GM19463 (cell line): ENCODE measurements around the gene ZMYM2.
"Not testable (repeated sequence)": the region's sequence is repeated elsewhere in the genome, so short reads cannot be mapped to it uniquely, and the experiment has no call there.

Experiments used
- ATAC-seq: cut with Tn5 transposase; IDR thresholded peaks from one replicate; pipeline ENCODE4 v1.9.1; 2021; ENCODE audit warnings: mild to moderate bottlenecking, moderate library complexity; ENCODE audit not compliant: unreplicated experiment

Gene ZMYM2

GRCh38 chr13:19958155-19959111, at the start of gene ZMYM2:
Gene ZMYM2, plus strand, starts transcription at chr13:19958727. Its CDS starts 34,346 bp downstream, at chr13:19993073.
- peak; percentile 83 for ATAC-seq

GRCh38 chr13:19910336-19911072, 48.0 kb upstream of the ZMYM2 start:
- ATAC-seq = no peak

GRCh38 chr13:19927117-19927748, 31.3 kb upstream of the ZMYM2 start:
- no peak for ATAC-seq

GRCh38 chr13:19940106-19940505, 18.4 kb upstream of the ZMYM2 start:
- ATAC-seq = no peak

GRCh38 chr13:19950374-19950773, 8.2 kb upstream of the ZMYM2 start:
- no peak for ATAC-seq

GRCh38 chr13:19952850-19953249, 5.7 kb upstream of the ZMYM2 start:
- no peak for ATAC-seq

GRCh38 chr13:19955873-19956559, 2.5 kb upstream of the ZMYM2 start:
- no peak for ATAC-seq

GRCh38 chr13:19957320-19958154, 990 bp upstream of the ZMYM2 start:
- ATAC-seq = peak; percentile 3

GRCh38 chr13:19959141-19959830, 759 bp downstream of the ZMYM2 start:
- no peak for ATAC-seq

GRCh38 chr13:19959831-19960652, 1.5 kb downstream of the ZMYM2 start:
- ATAC-seq = peak; percentile 35

- ATAC-seq = no peak
Observed at GRCh38 chr13:19960653-19960976, 2.1 kb downstream of the ZMYM2 start.

GRCh38 chr13:19961489-19961888, 3.0 kb downstream of the ZMYM2 start:
- ATAC-seq = no peak

- ATAC-seq = no peak
Observed at GRCh38 chr13:19961924-19962323, 3.4 kb downstream of the ZMYM2 start.

- ATAC-seq = no peak
Observed at GRCh38 chr13:19962894-19963293, 4.4 kb downstream of the ZMYM2 start.

- ATAC-seq = no peak
Observed at GRCh38 chr13:19967621-19968020, 9.1 kb downstream of the ZMYM2 start.

- not testable (repeated sequence) for ATAC-seq
Observed at GRCh38 chr13:19974498-19975009, 16.0 kb downstream of the ZMYM2 start.

GRCh38 chr13:19978831-19979437, 20.4 kb downstream of the ZMYM2 start:
- no peak for ATAC-seq

GRCh38 chr13:19981685-19982238, 23.2 kb downstream of the ZMYM2 start:
- no peak for ATAC-seq
